Ascending aorta (tissue), 2 donors: Measurements from ENCODE around the gene PRKRIP1. TPM values are rescaled to one million over a fixed set of nuclear protein-coding genes. Genes with fewer than 3 reads are reported as not detected.
"Not testable (repeated sequence)": the region's sequence is repeated elsewhere in the genome, so short reads cannot be mapped to it uniquely, and the experiment has no call there.

ENCODE experiments used
- DNase-seq, 2 donors: peaks; one replicate each; pipeline ENCODE4 v3.0.0-alpha.2; 2019; ENCODE audit warnings: low spot score in 2 of 2
- H3K27ac ChIP-seq, 2 donors: fragments of 200-600 bp; sonication (generic); one replicate each; pipeline ENCODE4 v1.5.1; 2016 to 2017; ENCODE audit warnings: mild to moderate bottlenecking in 1 of 2
- H3K27me3 ChIP-seq: fragments of 200-600 bp; sonication (generic); one replicate; pipeline ENCODE4 v1.5.1; 2017
- H3K36me3 ChIP-seq, 2 donors: fragments of 200-600 bp; sonication (generic); one replicate each; pipeline ENCODE4 v1.5.1; 2016
- H3K4me1 ChIP-seq, 2 donors: fragments of 200-600 bp; sonication (generic); one replicate each; pipeline ENCODE4 v1.5.1; 2016 to 2017; ENCODE audit warnings: mild to moderate bottlenecking in 1 of 2
- H3K4me3 ChIP-seq, 2 donors: fragments of 200-600 bp; sonication (generic); one replicate each; pipeline ENCODE4 v1.5.1; 2016 to 2017; ENCODE audit warnings: mild to moderate bottlenecking in 1 of 2
- H3K9me3 ChIP-seq, 2 donors: fragments of 200-600 bp; sonication (generic); one replicate each; pipeline ENCODE4 v1.5.1; 2016
- CTCF ChIP-seq, 3 experiments: fragments of 200-600 bp in 2 of 3; fragments of 450-650 bp in 1 of 3; sonication (generic) in 2 of 3; IDR thresholded peaks; one replicate each; pipeline ENCODE4 v1.5.1; 2016 to 2019; ENCODE audit warnings: antibody characterized with exemption in 3 of 3, mild to moderate bottlenecking in 1 of 3, moderate library complexity in 1 of 3
- intact Hi-C: fragments of 100-400 bp; cut with DNase I; formaldehyde crosslinking; loops from one replicate; pipeline ENCODE4 v1.15.1; 2023
- total RNA-seq: library from RNA; depleted of rRNA; stranded (reverse); fragments of >200 nt; gene quantifications from one replicate; pipeline ENCODE4 v1.1.0, GENCODE V29; 2016

Gene PRKRIP1
- total RNA-seq, 1 donor from 2014 or later = 23.6 TPM

GRCh38 chr7:102473271-102473991 lies 77.3 kb downstream of the PRKRIP1 start:
- Histone ChIP-seq H3K4me3 (no peak overlapping the region), H3K36me3 (peaks cover 23 to 33% of the 10 kb centered on the region in 2 donors), H3K27ac (peak overlapping the region in 1 of 2 donors; percentile 48), H3K4me1 (no peaks in the 10 kb centered on the region), H3K9me3 (no peaks in the 10 kb centered on the region), H3K27me3 (no peaks in the 10 kb centered on the region)
- intact Hi-C loops = no loop called here
- no peak for DNase-seq
- TF ChIP-seq CTCF (IDR thresholded peaks at IDR 0.05) = no peak

GRCh38 chr7:102474116-102474515 lies 78.0 kb downstream of the PRKRIP1 start:
- intact Hi-C loops, H3K9me3 ChIP-seq, H3K27me3 ChIP-seq, DNase-seq, H3K4me3 ChIP-seq, H3K4me1 ChIP-seq: not testable (repeated sequence)
- peak overlapping the region in 1 of 2 donors; percentile 48 for H3K27ac ChIP-seq
- peaks cover 23 to 33% of the 10 kb centered on the region in 2 donors for H3K36me3 ChIP-seq

DNA sequence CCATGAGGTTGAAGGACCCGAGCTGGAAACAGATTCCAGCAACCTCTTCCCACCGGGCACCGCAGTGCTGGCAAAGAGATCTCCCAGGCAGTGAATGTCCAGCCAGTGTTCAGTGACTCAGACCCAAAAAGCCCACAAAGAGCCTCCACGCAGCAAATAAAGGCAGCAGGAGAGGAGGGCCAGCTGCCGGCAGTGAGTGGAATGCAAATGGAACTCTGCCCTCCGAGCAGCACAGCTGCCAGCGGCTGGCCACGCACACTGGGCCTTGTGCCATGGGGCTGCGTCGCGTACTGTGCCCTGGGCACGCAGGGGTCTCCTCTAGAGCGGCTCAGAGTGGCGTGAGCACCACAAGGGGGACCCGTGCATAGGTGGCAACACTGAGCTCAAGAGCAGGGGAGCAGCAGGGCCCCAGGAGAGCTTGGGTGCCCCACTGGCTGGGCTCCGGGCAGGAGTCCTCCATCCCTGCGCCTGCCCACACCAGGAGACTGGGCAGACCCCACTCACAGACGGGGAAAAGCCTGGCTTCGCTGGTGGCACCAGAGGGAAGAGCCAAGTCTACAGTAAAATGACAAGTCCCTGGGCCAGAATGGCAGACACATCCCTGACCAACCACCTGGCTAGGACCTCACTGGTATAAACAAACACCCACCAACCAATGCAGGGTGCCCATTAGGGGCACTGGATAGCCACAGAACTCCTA lies 78.7 kb downstream of the PRKRIP1 start:
- H3K9me3 ChIP-seq, intact Hi-C loops, H3K27me3 ChIP-seq, H3K4me1 ChIP-seq, DNase-seq, H3K4me3 ChIP-seq: not testable (repeated sequence)
- Histone ChIP-seq H3K36me3 (peaks cover 23 to 29% of the 10 kb centered on the region in 2 donors), H3K27ac (peak overlapping the region in 1 of 2 donors; percentile 48)

Other genes with a start within 250 kb of the PRKRIP1 start
- 4.2 TPM for gene SH2B2, start 109.5 kb upstream of the PRKRIP1 start, total RNA-seq
- gene SPDYE6, start 39.9 kb upstream of the PRKRIP1 start, total RNA-seq = not detected
- gene ORAI2, start 37.2 kb downstream of the PRKRIP1 start, total RNA-seq = 45.1 TPM
- 26.4 TPM for gene ALKBH4, start 68.5 kb downstream of the PRKRIP1 start, total RNA-seq
- 24.4 TPM for gene LRWD1, start 68.6 kb downstream of the PRKRIP1 start, total RNA-seq
- 40.8 TPM for gene POLR2J, start 82.6 kb downstream of the PRKRIP1 start, total RNA-seq
- gene RASA4B, start 121.4 kb downstream of the PRKRIP1 start, total RNA-seq = 143 TPM
- gene UPK3BL2, start 147.3 kb downstream of the PRKRIP1 start, total RNA-seq = 43.5 TPM
- not detected for gene SPDYE2, start 154.9 kb downstream of the PRKRIP1 start, total RNA-seq
- 1.5 TPM for gene POLR2J3, start 176.2 kb downstream of the PRKRIP1 start, total RNA-seq
- gene RASA4, start 220.4 kb downstream of the PRKRIP1 start, total RNA-seq = 815 TPM
- 28.5 TPM for gene UPK3BL1, start 246.4 kb downstream of the PRKRIP1 start, total RNA-seq